GM12864 (cell line): Measurements from ENCODE around the gene DIAPH3.
"Not testable (repeated sequence)": the region's sequence is repeated elsewhere in the genome, so short reads cannot be mapped to it uniquely, and the experiment has no call there.

Experiments
- DNase-seq: peaks from one replicate; pipeline ENCODE4 v3.0.0-alpha.2; 2011; ENCODE audit warnings: low read depth
- H3K4me3 ChIP-seq: 2 replicates; pipeline ENCODE4 v1.5.1; 2011; ENCODE audit warnings: mild to moderate bottlenecking, low read depth, low read length, control low read depth
- TF ChIP-seq, protein P1 (sequence below): IDR thresholded peaks from 2 replicates; pipeline ENCODE4 v1.5.1; 2011; ENCODE audit warnings: low read depth, mild to moderate bottlenecking, moderate library complexity, low read length, control low read depth, inconsistent platforms; ENCODE audit errors: missing control alignments

The DIAPH3 gene

GRCh38 chr13:60078226-60078625 lies 85.5 kb downstream of the DIAPH3 start:
- DNase-seq: no peak
- no peak overlapping the region for H3K4me3 ChIP-seq
- TF ChIP-seq, protein P1, sequence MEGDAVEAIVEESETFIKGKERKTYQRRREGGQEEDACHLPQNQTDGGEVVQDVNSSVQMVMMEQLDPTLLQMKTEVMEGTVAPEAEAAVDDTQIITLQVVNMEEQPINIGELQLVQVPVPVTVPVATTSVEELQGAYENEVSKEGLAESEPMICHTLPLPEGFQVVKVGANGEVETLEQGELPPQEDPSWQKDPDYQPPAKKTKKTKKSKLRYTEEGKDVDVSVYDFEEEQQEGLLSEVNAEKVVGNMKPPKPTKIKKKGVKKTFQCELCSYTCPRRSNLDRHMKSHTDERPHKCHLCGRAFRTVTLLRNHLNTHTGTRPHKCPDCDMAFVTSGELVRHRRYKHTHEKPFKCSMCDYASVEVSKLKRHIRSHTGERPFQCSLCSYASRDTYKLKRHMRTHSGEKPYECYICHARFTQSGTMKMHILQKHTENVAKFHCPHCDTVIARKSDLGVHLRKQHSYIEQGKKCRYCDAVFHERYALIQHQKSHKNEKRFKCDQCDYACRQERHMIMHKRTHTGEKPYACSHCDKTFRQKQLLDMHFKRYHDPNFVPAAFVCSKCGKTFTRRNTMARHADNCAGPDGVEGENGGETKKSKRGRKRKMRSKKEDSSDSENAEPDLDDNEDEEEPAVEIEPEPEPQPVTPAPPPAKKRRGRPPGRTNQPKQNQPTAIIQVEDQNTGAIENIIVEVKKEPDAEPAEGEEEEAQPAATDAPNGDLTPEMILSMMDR: no peak

DNA sequence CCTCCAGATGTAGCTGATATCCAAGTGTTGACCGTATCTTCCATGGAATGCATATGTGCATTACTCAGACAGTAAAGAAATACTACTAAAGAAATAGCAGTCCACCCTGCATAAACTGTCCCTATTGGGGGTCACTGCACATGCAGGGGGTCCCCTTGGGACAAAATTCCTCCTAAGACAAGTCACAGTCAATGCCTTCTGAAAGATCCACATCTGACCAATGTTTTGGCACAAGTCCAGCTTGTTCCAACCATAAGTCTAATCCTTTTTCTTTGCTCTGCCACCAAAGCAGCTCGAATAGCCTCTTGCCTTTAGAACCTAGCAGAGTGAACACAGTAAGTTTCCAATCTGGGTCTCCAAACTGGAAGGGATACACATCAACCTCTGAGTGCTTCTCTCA lies 87.9 kb downstream of the DIAPH3 start:
- TF ChIP-seq, protein P1: no peak

GRCh38 chr13:60074397-60074796 lies 89.3 kb downstream of the DIAPH3 start:
- DNase-seq: no peak
- H3K4me3 ChIP-seq: no peak overlapping the region
- TF ChIP-seq, protein P1: no peak

More for the DNA sequence above, 87.9 kb downstream of the DIAPH3 start:
- no peak for DNase-seq
- H3K4me3 ChIP-seq: no peak overlapping the region

GRCh38 chr13:60066226-60066625 lies 97.5 kb downstream of the DIAPH3 start:
- no peak overlapping the region for H3K4me3 ChIP-seq
- TF ChIP-seq, protein P1: no peak
- DNase-seq: no peak

GRCh38 chr13:60062502-60062901 lies 101.2 kb downstream of the DIAPH3 start:
- TF ChIP-seq, protein P1: no peak

GRCh38 chr13:60061737-60062136 lies 102.0 kb downstream of the DIAPH3 start:
- TF ChIP-seq, protein P1: no peak
- no peak for DNase-seq
- no peak overlapping the region for H3K4me3 ChIP-seq

More at GRCh38 chr13:60062502-60062901, 101.2 kb downstream of the DIAPH3 start:
- H3K4me3 ChIP-seq: no peak overlapping the region
- DNase-seq: no peak

GRCh38 chr13:60051754-60052285 lies 111.9 kb downstream of the DIAPH3 start:
- H3K4me3 ChIP-seq: no peak overlapping the region
- no peak for DNase-seq
- TF ChIP-seq, protein P1: no peak

GRCh38 chr13:60048353-60048752 lies 115.4 kb downstream of the DIAPH3 start:
- not testable (repeated sequence) for H3K4me3 ChIP-seq, DNase-seq
